ENCODE measurements around the gene PTPRU.

DNA sequence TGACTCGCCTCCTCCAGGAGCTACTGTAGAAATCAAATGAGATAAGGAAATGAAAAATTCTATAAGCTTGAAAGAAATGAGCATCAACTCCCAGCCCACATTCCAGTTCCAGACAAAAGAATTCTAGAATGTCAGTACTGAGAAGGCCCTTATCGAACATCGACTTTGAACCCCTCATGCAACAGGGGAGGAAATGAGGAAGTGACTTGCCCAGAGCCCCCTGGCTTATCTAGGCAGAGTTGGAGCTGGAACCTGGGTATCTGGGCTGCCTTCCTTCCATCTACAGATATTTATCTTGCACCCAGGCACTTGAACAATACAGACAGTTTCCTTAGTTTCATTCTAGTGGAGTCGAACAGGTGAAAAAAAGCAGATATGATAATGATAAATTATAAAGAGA lies 27.9 kb upstream of the PTPRU start:
- TF ChIP-seq, protein P1, sequence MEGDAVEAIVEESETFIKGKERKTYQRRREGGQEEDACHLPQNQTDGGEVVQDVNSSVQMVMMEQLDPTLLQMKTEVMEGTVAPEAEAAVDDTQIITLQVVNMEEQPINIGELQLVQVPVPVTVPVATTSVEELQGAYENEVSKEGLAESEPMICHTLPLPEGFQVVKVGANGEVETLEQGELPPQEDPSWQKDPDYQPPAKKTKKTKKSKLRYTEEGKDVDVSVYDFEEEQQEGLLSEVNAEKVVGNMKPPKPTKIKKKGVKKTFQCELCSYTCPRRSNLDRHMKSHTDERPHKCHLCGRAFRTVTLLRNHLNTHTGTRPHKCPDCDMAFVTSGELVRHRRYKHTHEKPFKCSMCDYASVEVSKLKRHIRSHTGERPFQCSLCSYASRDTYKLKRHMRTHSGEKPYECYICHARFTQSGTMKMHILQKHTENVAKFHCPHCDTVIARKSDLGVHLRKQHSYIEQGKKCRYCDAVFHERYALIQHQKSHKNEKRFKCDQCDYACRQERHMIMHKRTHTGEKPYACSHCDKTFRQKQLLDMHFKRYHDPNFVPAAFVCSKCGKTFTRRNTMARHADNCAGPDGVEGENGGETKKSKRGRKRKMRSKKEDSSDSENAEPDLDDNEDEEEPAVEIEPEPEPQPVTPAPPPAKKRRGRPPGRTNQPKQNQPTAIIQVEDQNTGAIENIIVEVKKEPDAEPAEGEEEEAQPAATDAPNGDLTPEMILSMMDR (IDR thresholded peaks at IDR 0.05; ENCODE audit: low read depth, low read length) = no peak
- no peak for TF ChIP-seq POLR2A (IDR thresholded peaks at IDR 0.05; ENCODE audit: extremely low read depth, insufficient read length)
